HepG2 (cell line): ENCODE measurements around the gene ASTN2. TPM values are rescaled to one million over a fixed set of nuclear protein-coding genes. Genes with fewer than 3 reads are reported as not detected.
A peak's percentile ranks its signal among the peaks of the same experiment; 100 is the strongest.

ENCODE experiments used
- ATF5 ChIP-seq: sonication (generic); formaldehyde crosslinking; IDR thresholded peaks from 2 replicates; pipeline ENCODE4 v1.4.0; 2020; ENCODE audit warnings: mild to moderate bottlenecking, low read depth, missing genetic modification reagents
- GFI1 ChIP-seq: sonication (generic); formaldehyde crosslinking; IDR thresholded peaks from 2 replicates; pipeline ENCODE4 v1.5.0; 2020; ENCODE audit warnings: missing genetic modification reagents, mild to moderate bottlenecking, borderline replicate concordance
- HDAC1 ChIP-seq: sonication (generic); formaldehyde crosslinking; IDR thresholded peaks from 2 replicates; pipeline ENCODE4 v1.5.1; 2020; ENCODE audit warnings: mild to moderate bottlenecking, missing genetic modification reagents
- HDAC2 ChIP-seq: sonication (generic); formaldehyde crosslinking; IDR thresholded peaks from 2 replicates; pipeline ENCODE4 v1.4.0; 2020; ENCODE audit warnings: missing genetic modification reagents
- HNF4A ChIP-seq: sonication (generic); formaldehyde crosslinking; IDR thresholded peaks from 2 replicates; pipeline ENCODE4 v1.4.0; 2020; ENCODE audit warnings: missing genetic modification reagents
- KDM1A ChIP-seq: IDR thresholded peaks from 2 replicates; pipeline ENCODE4 v1.6.1; 2016; ENCODE audit warnings: missing compliant biosample characterization
- PBX3 ChIP-seq: sonication (generic); formaldehyde crosslinking; IDR thresholded peaks from 2 replicates; pipeline ENCODE4 v1.8.1; 2023; ENCODE audit warnings: missing genetic modification reagents, inconsistent platforms, borderline replicate concordance
- SATB2 ChIP-seq: sonication (generic); formaldehyde crosslinking; IDR thresholded peaks from 2 replicates; pipeline ENCODE4 v1.5.0; 2020; ENCODE audit warnings: missing genetic modification reagents
- SOX13 ChIP-seq, 3 experiments: fragments of 450-650 bp in 1 of 3; sonication (generic) in 1 of 3; formaldehyde crosslinking in 1 of 3; IDR thresholded peaks in 2 of 3; conservative IDR thresholded peaks in 1 of 3; 2 replicates each; pipeline versions ENCODE4 v1.5.0 to v1.6.1; 2016 to 2020; ENCODE audit warnings: antibody characterized with exemption in 1 of 3, mild to moderate bottlenecking in 1 of 3, missing compliant biosample characterization in 1 of 3, missing genetic modification reagents in 1 of 3, moderate library complexity in 1 of 3
- TBX3 ChIP-seq: fragments of 450-650 bp; IDR thresholded peaks from 2 replicates; pipeline ENCODE4 v1.6.1; 2017; ENCODE audit warnings: antibody characterized with exemption, mild to moderate bottlenecking, inconsistent platforms, borderline replicate concordance
- ZC3H13 ChIP-seq: sonication (generic); formaldehyde crosslinking; IDR thresholded peaks from 2 replicates; pipeline ENCODE4 v1.8.1; 2023; ENCODE audit warnings: mild to moderate bottlenecking, missing genetic modification reagents, moderate library complexity
- ZMYM2 ChIP-seq: sonication (generic); formaldehyde crosslinking; IDR thresholded peaks from 2 replicates; pipeline ENCODE4 v1.8.0; 2022; ENCODE audit warnings: mild to moderate bottlenecking, missing genetic modification reagents
- ZNF17 ChIP-seq: sonication (generic); formaldehyde crosslinking; IDR thresholded peaks from 2 replicates; pipeline ENCODE4 v1.5.0; 2020; ENCODE audit warnings: mild to moderate bottlenecking, missing genetic modification reagents
- ZNF225 ChIP-seq: sonication (generic); formaldehyde crosslinking; IDR thresholded peaks from 2 replicates; pipeline ENCODE4 v1.4.0; 2020; ENCODE audit warnings: mild to moderate bottlenecking, missing genetic modification reagents
- ZNF543 ChIP-seq: sonication (generic); formaldehyde crosslinking; IDR thresholded peaks from 2 replicates; pipeline ENCODE4 v1.4.0; 2020; ENCODE audit warnings: mild to moderate bottlenecking, missing genetic modification reagents
- ZNF564 ChIP-seq: sonication (generic); formaldehyde crosslinking; IDR thresholded peaks from 2 replicates; pipeline ENCODE4 v1.8.1; 2023; ENCODE audit warnings: mild to moderate bottlenecking, missing genetic modification reagents
- ZNF644 ChIP-seq: IDR thresholded peaks from 2 replicates; pipeline ENCODE4 v1.6.1; 2016; ENCODE audit warnings: low read depth
- polyA plus RNA-seq, 8 experiments: library from polyadenylated mRNA; depleted of rRNA in 3 of 8; stranded (reverse) in 7 of 8; unstranded in 1 of 8; fragments of >200 nt; fragmentation: Illumina TruSeq in 4 of 8; extraction: Trizol in 4 of 8; gene quantifications; 2 replicates each; pipeline versions ENCODE4 v1.2.1 to v1.2.3, GENCODE V29; 2011 to 2016; ENCODE audit warnings: low read depth in 4 of 8, missing spikeins in 1 of 8, mixed read lengths in 1 of 8; ENCODE audit not compliant: insufficient read depth in 1 of 8
- total RNA-seq, 5 experiments: library from RNA; depleted of rRNA; stranded (reverse); fragments of >200 nt; fragmentation: Illumina TruSeq; extraction: Trizol; gene quantifications; 2 replicates each; pipeline ENCODE4 v1.2.3, GENCODE V29; 2016; ENCODE audit warnings: low read depth in 1 of 5
- TF ChIP-seq, protein P1 (sequence below): IDR thresholded peaks from 2 replicates; pipeline ENCODE4 v1.6.1; 2016
- TF ChIP-seq, protein P2 (sequence below), 2 experiments: sonication (generic) in 1 of 2; formaldehyde crosslinking in 1 of 2; IDR thresholded peaks; 2 replicates each; pipeline versions ENCODE4 v1.4.0 to v1.6.1; 2016 to 2020; ENCODE audit warnings: borderline replicate concordance in 1 of 2, low read depth in 1 of 2, mild to moderate bottlenecking in 1 of 2, missing genetic modification reagents in 1 of 2

Gene ASTN2
- total and polyA plus RNA-seq, 2 of the 13 experiments (the other 11 are each of a cell fraction or from before 2014, with no cell fraction given): 5.2 to 13.5 TPM

- TF ChIP-seq TBX3 (no peak), HDAC2 (peak; percentile 87), HNF4A (CRISPR knock-in tag) (peak; percentile 70), ATF5 (CRISPR knock-in tag) (no peak), HDAC1 (CRISPR knock-in tag) (peak; percentile 72), KDM1A (CRISPR knock-in tag) (peak; percentile 92), ZC3H13 (CRISPR knock-in tag) (no peak), ZNF644 (peak; percentile 84; the same call in 1 of the 2 replicates), ZNF17 (CRISPR knock-in tag) (no peak), SOX13 (IDR thresholded peaks at IDR 0.05) (0 out of 2 replicates have a peak, but pooled peaks have one; percentile 22), SOX13 (CRISPR knock-in tag; conservative IDR thresholded peaks at IDR 0.05 in 1 of 2, IDR thresholded peaks at IDR 0.05 in 1 of 2) (peak in 1 of 2 experiments; percentile 65; a peak in 1 of 4 replicates), ZNF543 (no peak), ZMYM2 (CRISPR knock-in tag) (peak; percentile 62), SATB2 (CRISPR knock-in tag) (no peak), PBX3 (CRISPR knock-in tag) (no peak), GFI1 (CRISPR knock-in tag) (no peak), ZNF564 (CRISPR knock-in tag) (no peak), ZNF225 (CRISPR knock-in tag) (no peak)
- TF ChIP-seq, protein P1, sequence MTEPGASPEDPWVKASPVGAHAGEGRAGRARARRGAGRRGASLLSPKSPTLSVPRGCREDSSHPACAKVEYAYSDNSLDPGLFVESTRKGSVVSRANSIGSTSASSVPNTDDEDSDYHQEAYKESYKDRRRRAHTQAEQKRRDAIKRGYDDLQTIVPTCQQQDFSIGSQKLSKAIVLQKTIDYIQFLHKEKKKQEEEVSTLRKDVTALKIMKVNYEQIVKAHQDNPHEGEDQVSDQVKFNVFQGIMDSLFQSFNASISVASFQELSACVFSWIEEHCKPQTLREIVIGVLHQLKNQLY: peak; percentile 66; the same call in 1 of the 2 replicates
- TF ChIP-seq, protein P2, sequence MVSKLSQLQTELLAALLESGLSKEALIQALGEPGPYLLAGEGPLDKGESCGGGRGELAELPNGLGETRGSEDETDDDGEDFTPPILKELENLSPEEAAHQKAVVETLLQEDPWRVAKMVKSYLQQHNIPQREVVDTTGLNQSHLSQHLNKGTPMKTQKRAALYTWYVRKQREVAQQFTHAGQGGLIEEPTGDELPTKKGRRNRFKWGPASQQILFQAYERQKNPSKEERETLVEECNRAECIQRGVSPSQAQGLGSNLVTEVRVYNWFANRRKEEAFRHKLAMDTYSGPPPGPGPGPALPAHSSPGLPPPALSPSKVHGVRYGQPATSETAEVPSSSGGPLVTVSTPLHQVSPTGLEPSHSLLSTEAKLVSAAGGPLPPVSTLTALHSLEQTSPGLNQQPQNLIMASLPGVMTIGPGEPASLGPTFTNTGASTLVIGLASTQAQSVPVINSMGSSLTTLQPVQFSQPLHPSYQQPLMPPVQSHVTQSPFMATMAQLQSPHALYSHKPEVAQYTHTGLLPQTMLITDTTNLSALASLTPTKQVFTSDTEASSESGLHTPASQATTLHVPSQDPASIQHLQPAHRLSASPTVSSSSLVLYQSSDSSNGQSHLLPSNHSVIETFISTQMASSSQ (IDR thresholded peaks at IDR 0.05; ENCODE audit: low read depth): peak; percentile 45; the same call in 1 of the 2 replicates
- TF ChIP-seq, protein P2 (CRISPR knock-in tag; IDR thresholded peaks at IDR 0.05; ENCODE audit: borderline replicate concordance): peak; percentile 61; the same call in 1 of the 2 replicates
Measured at GRCh38 chr9:116549061-116549664, 865.7 kb downstream of the ASTN2 start (continued).
